Upper lobe of left lung (tissue), 4 donors: ENCODE measurements around the gene PDGFC.

Experiments used
- POLR2A ChIP-seq, 4 donors: fragments of 450-650 bp; IDR thresholded peaks; one replicate each; pipeline ENCODE4 v1.5.1; 2016 to 2017; ENCODE audit warnings: antibody characterized with exemption in 4 of 4, mild to moderate bottlenecking in 2 of 4
- TF ChIP-seq, protein P1 (sequence below), 6 experiments: fragments of 450-650 bp in 4 of 6; fragments of 200-600 bp in 2 of 6; sonication (generic) in 2 of 6; IDR thresholded peaks; one replicate each; pipeline ENCODE4 v1.5.1; 2016 to 2019; ENCODE audit warnings: antibody characterized with exemption in 6 of 6

DNA sequence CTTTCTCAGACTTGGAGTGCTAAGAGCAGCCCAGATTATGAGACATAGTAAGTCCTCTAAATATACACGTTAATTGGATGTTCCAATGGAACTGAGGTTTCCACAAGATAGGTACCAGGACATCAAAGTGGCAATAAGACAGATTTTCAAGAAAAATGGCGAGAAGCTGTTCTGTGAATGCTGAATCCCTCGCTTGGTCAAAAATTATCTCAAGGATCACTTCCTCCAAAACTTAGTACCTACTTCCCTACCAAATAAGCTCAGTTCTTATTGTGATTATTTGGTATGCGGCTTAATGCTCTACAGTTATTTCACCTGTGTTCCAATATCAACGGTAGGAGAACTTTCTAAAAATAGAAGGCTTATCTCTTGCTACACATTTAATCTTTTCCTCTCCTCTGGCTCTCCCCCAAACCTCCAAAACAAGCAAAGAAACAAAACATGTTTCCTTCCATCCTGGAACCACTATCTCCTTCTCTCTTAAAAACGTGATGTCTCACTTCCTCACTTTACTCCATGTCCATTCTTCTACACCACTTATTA is 14.7 kb downstream of the PDGFC start:
- TF ChIP-seq, protein P1, sequence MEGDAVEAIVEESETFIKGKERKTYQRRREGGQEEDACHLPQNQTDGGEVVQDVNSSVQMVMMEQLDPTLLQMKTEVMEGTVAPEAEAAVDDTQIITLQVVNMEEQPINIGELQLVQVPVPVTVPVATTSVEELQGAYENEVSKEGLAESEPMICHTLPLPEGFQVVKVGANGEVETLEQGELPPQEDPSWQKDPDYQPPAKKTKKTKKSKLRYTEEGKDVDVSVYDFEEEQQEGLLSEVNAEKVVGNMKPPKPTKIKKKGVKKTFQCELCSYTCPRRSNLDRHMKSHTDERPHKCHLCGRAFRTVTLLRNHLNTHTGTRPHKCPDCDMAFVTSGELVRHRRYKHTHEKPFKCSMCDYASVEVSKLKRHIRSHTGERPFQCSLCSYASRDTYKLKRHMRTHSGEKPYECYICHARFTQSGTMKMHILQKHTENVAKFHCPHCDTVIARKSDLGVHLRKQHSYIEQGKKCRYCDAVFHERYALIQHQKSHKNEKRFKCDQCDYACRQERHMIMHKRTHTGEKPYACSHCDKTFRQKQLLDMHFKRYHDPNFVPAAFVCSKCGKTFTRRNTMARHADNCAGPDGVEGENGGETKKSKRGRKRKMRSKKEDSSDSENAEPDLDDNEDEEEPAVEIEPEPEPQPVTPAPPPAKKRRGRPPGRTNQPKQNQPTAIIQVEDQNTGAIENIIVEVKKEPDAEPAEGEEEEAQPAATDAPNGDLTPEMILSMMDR (IDR thresholded peaks at IDR 0.05), result no peak
- TF ChIP-seq POLR2A (IDR thresholded peaks at IDR 0.05), result no peak
